22Rv1 (cell line): Measurements from ENCODE around the gene SLC6A2.

ENCODE experiments used
- H3K27ac ChIP-seq: fragments of 450-650 bp; 2 replicates; pipeline ENCODE4 v1.5.1; 2017
- CTCF ChIP-seq: fragments of 450-650 bp; IDR thresholded peaks from 2 replicates; pipeline ENCODE4 v1.5.1; 2017; ENCODE audit warnings: mild to moderate bottlenecking
- ZFX ChIP-seq: fragments of 450-650 bp; IDR thresholded peaks from 2 replicates; pipeline ENCODE4 v1.6.1; 2017; ENCODE audit warnings: antibody characterized with exemption, borderline replicate concordance

Gene SLC6A2

DNA sequence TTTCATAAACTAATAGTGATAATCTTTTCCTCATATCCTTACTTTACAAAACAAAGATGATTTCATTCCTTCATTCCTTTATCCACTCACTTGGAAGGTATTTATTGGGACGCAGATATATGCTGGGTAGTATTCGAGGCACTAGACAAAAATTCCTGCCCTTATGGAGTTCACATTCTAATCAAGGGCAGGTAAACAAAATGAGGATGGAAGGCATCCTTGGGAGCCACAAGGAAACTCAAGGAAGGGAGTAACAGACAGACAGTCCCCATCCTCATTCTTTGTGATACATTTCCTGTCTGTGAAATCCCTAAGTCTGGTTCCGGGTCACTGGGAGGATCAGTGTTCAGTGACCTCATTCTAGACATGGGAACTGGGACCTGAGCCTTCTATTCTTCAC, 45.2 kb downstream of the SLC6A2 start:
- no peak overlapping the region for H3K27ac ChIP-seq
- no peak for TF ChIP-seq CTCF
- TF ChIP-seq ZFX = no peak

GRCh38 chr16:55701442-55702319, 45.9 kb downstream of the SLC6A2 start:
- no peak overlapping the region for H3K27ac ChIP-seq
- TF ChIP-seq CTCF (peak; percentile 76), ZFX (no peak)

GRCh38 chr16:55703003-55704001, 47.5 kb downstream of the SLC6A2 start:
- no peak for TF ChIP-seq ZFX
- TF ChIP-seq CTCF = peak; percentile 61
- no peak overlapping the region for H3K27ac ChIP-seq

GRCh38 chr16:55706739-55707384, 51.1 kb downstream of the SLC6A2 start:
- TF ChIP-seq CTCF (no peak), ZFX (no peak)
- no peak overlapping the region for H3K27ac ChIP-seq

- TF ChIP-seq ZFX (no peak), CTCF (no peak)
- no peak overlapping the region for H3K27ac ChIP-seq
Measured at GRCh38 chr16:55709801-55710200, 54.0 kb downstream of the SLC6A2 start.

GRCh38 chr16:55710466-55710865, 54.7 kb downstream of the SLC6A2 start:
- TF ChIP-seq CTCF (no peak), ZFX (no peak)
- H3K27ac ChIP-seq = no peak overlapping the region
